ENCODE data around the gene MMRN2. TPM values are rescaled to one million over a fixed set of nuclear protein-coding genes. Genes with fewer than 3 reads are reported as not detected.
"Not testable (repeated sequence)": the region's sequence is repeated elsewhere in the genome, so short reads cannot be mapped to it uniquely, and the experiment has no call there.

The MMRN2 gene
- total RNA-seq, 1 experiment from 2014 or later, result 8.3 TPM

DNA sequence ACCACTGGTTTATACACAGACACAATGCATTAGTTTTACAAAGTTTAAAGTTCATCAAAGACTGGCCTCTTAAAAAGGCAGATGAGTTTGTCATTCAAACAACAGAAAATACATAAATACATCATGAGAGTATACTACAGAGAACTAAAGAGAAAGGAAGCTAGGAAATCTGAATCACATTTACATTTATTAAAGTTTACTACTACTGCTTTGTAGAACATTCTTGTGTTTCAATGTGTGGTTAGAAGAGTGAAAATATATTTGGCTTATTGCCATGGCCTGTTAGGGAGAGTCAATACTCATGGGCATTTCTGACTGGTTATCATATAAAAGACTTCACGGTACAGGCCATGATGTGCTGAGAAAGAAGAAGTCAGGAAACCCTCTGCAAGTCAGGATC is 49.7 kb upstream of the MMRN2 start:
- BruUV-seq (replicated peaks); RAD21 ChIA-PET (ENCODE audit: low non-redundant PET in 1 of 2, low total read pairs in 2 of 2, uncharacterized antibody in 2 of 2, unreplicated experiment in 2 of 2); H3K4me1 ChIP-seq (ENCODE audit: control insufficient read depth in 1 of 2, insufficient read depth in 2 of 2, low read length in 2 of 2); H3K9me3 ChIP-seq (ENCODE audit: control insufficient read depth in 1 of 2, insufficient read depth in 1 of 2, low read depth in 1 of 2, low read length in 2 of 2); DNase-seq (ENCODE audit: low read depth, low spot score); H3K4me3 ChIP-seq (replicated peaks in 1 of 2; ENCODE audit: low read depth in 1 of 2, low read length in 2 of 2); H3K36me3 ChIP-seq (ENCODE audit: control insufficient read depth in 1 of 2, insufficient read depth in 2 of 2, low read length in 2 of 2); H3K27me3 ChIP-seq (ENCODE audit: insufficient read depth, low read length); intact Hi-C loops (cut with micrococcal nuclease); POLR2A ChIA-PET; H3K27ac ChIP-seq (ENCODE audit: low read depth, low read length); H3K9ac ChIP-seq (ENCODE audit: low read length); ATAC-seq; H4K20me1 ChIP-seq (ENCODE audit: insufficient read depth); H3K4me2 ChIP-seq (ENCODE audit: low read length); H3K9me2 ChIP-seq (ENCODE audit: insufficient read depth); H3K79me2 ChIP-seq (ENCODE audit: insufficient read depth, low read length); H2AFZ ChIP-seq (ENCODE audit: low read depth, low read length, poor library complexity, severe bottlenecking); CTCF ChIA-PET: not testable (repeated sequence)

DNA sequence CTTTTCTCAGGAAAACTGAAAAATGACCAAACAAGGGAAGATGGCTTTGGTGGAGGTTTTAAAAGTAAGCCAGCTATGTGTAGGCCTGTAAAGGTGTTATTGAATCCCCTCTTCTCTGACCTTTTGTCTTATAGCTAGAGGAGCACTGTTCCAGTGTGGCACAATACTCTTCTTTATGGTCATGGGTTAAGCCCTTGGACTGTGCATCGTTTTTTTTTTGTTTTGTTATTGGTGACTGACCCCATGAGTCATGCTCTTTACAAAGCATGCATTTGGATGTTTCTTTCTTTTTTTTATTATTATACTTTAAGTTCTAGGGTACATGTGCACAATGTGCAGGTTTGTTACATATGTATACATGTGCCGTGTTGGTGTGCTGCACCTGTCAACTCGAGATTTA is 43.1 kb upstream of the MMRN2 start:
- POLR2A ChIA-PET, result no interaction called here
- intact Hi-C loops (cut with micrococcal nuclease), result no loop called here
- no peak for ATAC-seq

More for the DNA sequence above, 43.1 kb upstream of the MMRN2 start:
- ChIA-PET CTCF (no interaction called here), RAD21 (ENCODE audit: low non-redundant PET in 1 of 2, low total read pairs in 2 of 2, uncharacterized antibody in 2 of 2, unreplicated experiment in 2 of 2) (no interaction called here)
- Histone ChIP-seq H3K4me3 (replicated peaks in 1 of 2; ENCODE audit: low read depth in 1 of 2, low read length in 2 of 2) (no peak overlapping the region), H3K79me2 (ENCODE audit: insufficient read depth, low read length) (no peaks in the 10 kb centered on the region), H3K4me1 (ENCODE audit: control insufficient read depth in 1 of 2, insufficient read depth in 2 of 2, low read length in 2 of 2) (no peaks in the 10 kb centered on the region; a peak in 1 of 4 replicates), H3K9ac (ENCODE audit: low read length) (no peak overlapping the region), H3K36me3 (ENCODE audit: control insufficient read depth in 1 of 2, insufficient read depth in 2 of 2, low read length in 2 of 2) (no peaks in the 10 kb centered on the region), H2AFZ (ENCODE audit: low read depth, low read length, poor library complexity, severe bottlenecking) (no peak overlapping the region), H3K27me3 (ENCODE audit: insufficient read depth, low read length) (no peaks in the 10 kb centered on the region), H3K9me3 (ENCODE audit: control insufficient read depth in 1 of 2, insufficient read depth in 1 of 2, low read depth in 1 of 2, low read length in 2 of 2) (no peaks in the 10 kb centered on the region), H3K9me2 (ENCODE audit: insufficient read depth) (no peaks in the 10 kb centered on the region), H4K20me1 (ENCODE audit: insufficient read depth) (no peaks in the 10 kb centered on the region), H3K4me2 (ENCODE audit: low read length) (no peak overlapping the region), H3K27ac (ENCODE audit: low read depth, low read length) (no peak overlapping the region)
- TF ChIP-seq CEBPB (IDR thresholded peaks at IDR 0.05; ENCODE audit: low read depth) (no peak), ZNF274 (IDR thresholded peaks at IDR 0.05; ENCODE audit: low read depth, low read length) (no peak), SIN3A (IDR thresholded peaks at IDR 0.05; ENCODE audit: low read depth) (no peak), EGR1 (IDR thresholded peaks at IDR 0.05; ENCODE audit: low read depth) (no peak), ELF1 (IDR thresholded peaks at IDR 0.05; ENCODE audit: borderline replicate concordance, low read depth) (no peak), EZH2 (IDR thresholded peaks at IDR 0.05) (no peak), ZFX (IDR thresholded peaks at IDR 0.05) (no peak), POLR2AphosphoS5 (IDR thresholded peaks at IDR 0.05; ENCODE audit: low read depth, low read length) (no peak), RAD21 (IDR thresholded peaks at IDR 0.05; ENCODE audit: low read depth) (no peak), SP1 (IDR thresholded peaks at IDR 0.05; ENCODE audit: low read depth) (no peak), FOSL1 (IDR thresholded peaks at IDR 0.05; ENCODE audit: low read depth) (no peak)
- TF ChIP-seq, protein P1, sequence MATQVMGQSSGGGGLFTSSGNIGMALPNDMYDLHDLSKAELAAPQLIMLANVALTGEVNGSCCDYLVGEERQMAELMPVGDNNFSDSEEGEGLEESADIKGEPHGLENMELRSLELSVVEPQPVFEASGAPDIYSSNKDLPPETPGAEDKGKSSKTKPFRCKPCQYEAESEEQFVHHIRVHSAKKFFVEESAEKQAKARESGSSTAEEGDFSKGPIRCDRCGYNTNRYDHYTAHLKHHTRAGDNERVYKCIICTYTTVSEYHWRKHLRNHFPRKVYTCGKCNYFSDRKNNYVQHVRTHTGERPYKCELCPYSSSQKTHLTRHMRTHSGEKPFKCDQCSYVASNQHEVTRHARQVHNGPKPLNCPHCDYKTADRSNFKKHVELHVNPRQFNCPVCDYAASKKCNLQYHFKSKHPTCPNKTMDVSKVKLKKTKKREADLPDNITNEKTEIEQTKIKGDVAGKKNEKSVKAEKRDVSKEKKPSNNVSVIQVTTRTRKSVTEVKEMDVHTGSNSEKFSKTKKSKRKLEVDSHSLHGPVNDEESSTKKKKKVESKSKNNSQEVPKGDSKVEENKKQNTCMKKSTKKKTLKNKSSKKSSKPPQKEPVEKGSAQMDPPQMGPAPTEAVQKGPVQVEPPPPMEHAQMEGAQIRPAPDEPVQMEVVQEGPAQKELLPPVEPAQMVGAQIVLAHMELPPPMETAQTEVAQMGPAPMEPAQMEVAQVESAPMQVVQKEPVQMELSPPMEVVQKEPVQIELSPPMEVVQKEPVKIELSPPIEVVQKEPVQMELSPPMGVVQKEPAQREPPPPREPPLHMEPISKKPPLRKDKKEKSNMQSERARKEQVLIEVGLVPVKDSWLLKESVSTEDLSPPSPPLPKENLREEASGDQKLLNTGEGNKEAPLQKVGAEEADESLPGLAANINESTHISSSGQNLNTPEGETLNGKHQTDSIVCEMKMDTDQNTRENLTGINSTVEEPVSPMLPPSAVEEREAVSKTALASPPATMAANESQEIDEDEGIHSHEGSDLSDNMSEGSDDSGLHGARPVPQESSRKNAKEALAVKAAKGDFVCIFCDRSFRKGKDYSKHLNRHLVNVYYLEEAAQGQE (IDR thresholded peaks at IDR 0.05; ENCODE audit: low read depth), result no peak
- TF ChIP-seq, protein P2, sequence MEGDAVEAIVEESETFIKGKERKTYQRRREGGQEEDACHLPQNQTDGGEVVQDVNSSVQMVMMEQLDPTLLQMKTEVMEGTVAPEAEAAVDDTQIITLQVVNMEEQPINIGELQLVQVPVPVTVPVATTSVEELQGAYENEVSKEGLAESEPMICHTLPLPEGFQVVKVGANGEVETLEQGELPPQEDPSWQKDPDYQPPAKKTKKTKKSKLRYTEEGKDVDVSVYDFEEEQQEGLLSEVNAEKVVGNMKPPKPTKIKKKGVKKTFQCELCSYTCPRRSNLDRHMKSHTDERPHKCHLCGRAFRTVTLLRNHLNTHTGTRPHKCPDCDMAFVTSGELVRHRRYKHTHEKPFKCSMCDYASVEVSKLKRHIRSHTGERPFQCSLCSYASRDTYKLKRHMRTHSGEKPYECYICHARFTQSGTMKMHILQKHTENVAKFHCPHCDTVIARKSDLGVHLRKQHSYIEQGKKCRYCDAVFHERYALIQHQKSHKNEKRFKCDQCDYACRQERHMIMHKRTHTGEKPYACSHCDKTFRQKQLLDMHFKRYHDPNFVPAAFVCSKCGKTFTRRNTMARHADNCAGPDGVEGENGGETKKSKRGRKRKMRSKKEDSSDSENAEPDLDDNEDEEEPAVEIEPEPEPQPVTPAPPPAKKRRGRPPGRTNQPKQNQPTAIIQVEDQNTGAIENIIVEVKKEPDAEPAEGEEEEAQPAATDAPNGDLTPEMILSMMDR (IDR thresholded peaks at IDR 0.05 in 2 of 3, conservative IDR thresholded peaks at IDR 0.05 in 1 of 3; ENCODE audit: borderline replicate concordance in 1 of 3, insufficient read depth in 1 of 3, low read depth in 2 of 3, low read length in 2 of 3), result no peak
- no TSS peak for BruUV-seq (replicated peaks)
- no peak for DNase-seq (ENCODE audit: low read depth, low spot score)
